Gastrocnemius medialis (tissue), 4 donors: ENCODE data around the gene TMEM109. TPM values are rescaled to one million over a fixed set of nuclear protein-coding genes. Genes with fewer than 3 reads are reported as not detected.

Experiments
- ATAC-seq, 2 donors: fragments of 150-250 bp; one replicate each; pipeline ENCODE4 v1.9.1; 2016
- DNase-seq, 2 donors: peaks; one replicate each; pipeline ENCODE4 v3.0.0-alpha.2; 2019
- H3K27ac ChIP-seq, 4 donors: fragments of 200-600 bp; sonication (generic); 1 replicate in 1 of 4; 2 replicates in 3 of 4; pipeline ENCODE4 v1.5.1; 2016 to 2018; ENCODE audit warnings: mild to moderate bottlenecking in 2 of 4, moderate library complexity in 1 of 4
- H3K27me3 ChIP-seq, 3 donors: fragments of 200-600 bp; sonication (generic) in 2 of 3; 1 replicate in 1 of 3; 2 replicates in 2 of 3; pipeline versions ENCODE4 v1.5.1 to v1.6.0; 2016 to 2019; ENCODE audit warnings: mild to moderate bottlenecking in 1 of 3, moderate library complexity in 1 of 3
- H3K36me3 ChIP-seq, 2 donors: fragments of 200-600 bp; sonication (generic) in 1 of 2; one replicate each; pipeline ENCODE4 v1.5.1; 2017 to 2018
- H3K4me1 ChIP-seq, 2 donors: fragments of 200-600 bp; sonication (generic) in 1 of 2; one replicate each; pipeline ENCODE4 v1.5.1; 2016 to 2017; ENCODE audit warnings: mild to moderate bottlenecking in 2 of 2
- H3K4me3 ChIP-seq, 4 donors: fragments of 200-600 bp; sonication (generic) in 3 of 4; 1 replicate in 1 of 4; 2 replicates in 3 of 4; pipeline ENCODE4 v1.5.1; 2016 to 2019; ENCODE audit warnings: mild to moderate bottlenecking in 2 of 4
- H3K9me3 ChIP-seq, 3 donors: fragments of 200-600 bp; sonication (generic) in 2 of 3; 1 replicate in 1 of 3; 2 replicates in 2 of 3; pipeline ENCODE4 v1.5.1; 2016 to 2019
- POLR2A ChIP-seq, 2 donors: fragments of 450-650 bp; IDR thresholded peaks; one replicate each; pipeline ENCODE4 v1.6.1; 2017; ENCODE audit warnings: antibody characterized with exemption in 2 of 2, mild to moderate bottlenecking in 2 of 2, moderate library complexity in 2 of 2
- in situ Hi-C, 4 donors: fragments of 200-750 bp; cut with MboI; loops; one replicate each; pipeline versions ENCODE4 v1.15.0 to v1.8.0; 2017; ENCODE audit warnings: low sequenced_read_pairs in 4 of 4
- intact Hi-C: fragments of 100-400 bp; cut with DNase I; formaldehyde crosslinking; loops from one replicate; pipeline ENCODE4 v1.15.1; 2023; ENCODE audit warnings: low total_unique reads
- total RNA-seq, 4 donors: library from RNA; depleted of rRNA; stranded (reverse); fragments of >200 nt; gene quantifications; one replicate each; pipeline versions ENCODE4 v1.1.0 to v1.2.3, GENCODE V29; 2016
- TF ChIP-seq, protein P1 (sequence below), 5 experiments: fragments of 450-650 bp in 3 of 5; fragments of 200-600 bp in 2 of 5; sonication (generic) in 2 of 5; IDR thresholded peaks in 4 of 5; conservative IDR thresholded peaks in 1 of 5; 1 replicate in 4 of 5; 2 replicates in 1 of 5; pipeline ENCODE4 v1.5.1; 2016 to 2019; ENCODE audit warnings: antibody characterized with exemption in 5 of 5, mild to moderate bottlenecking in 3 of 5, moderate library complexity in 3 of 5

Gene TMEM109
- total RNA-seq, 4 donors from 2014 or later, result 56.5 to 105 (median 82.6) TPM

DNA sequence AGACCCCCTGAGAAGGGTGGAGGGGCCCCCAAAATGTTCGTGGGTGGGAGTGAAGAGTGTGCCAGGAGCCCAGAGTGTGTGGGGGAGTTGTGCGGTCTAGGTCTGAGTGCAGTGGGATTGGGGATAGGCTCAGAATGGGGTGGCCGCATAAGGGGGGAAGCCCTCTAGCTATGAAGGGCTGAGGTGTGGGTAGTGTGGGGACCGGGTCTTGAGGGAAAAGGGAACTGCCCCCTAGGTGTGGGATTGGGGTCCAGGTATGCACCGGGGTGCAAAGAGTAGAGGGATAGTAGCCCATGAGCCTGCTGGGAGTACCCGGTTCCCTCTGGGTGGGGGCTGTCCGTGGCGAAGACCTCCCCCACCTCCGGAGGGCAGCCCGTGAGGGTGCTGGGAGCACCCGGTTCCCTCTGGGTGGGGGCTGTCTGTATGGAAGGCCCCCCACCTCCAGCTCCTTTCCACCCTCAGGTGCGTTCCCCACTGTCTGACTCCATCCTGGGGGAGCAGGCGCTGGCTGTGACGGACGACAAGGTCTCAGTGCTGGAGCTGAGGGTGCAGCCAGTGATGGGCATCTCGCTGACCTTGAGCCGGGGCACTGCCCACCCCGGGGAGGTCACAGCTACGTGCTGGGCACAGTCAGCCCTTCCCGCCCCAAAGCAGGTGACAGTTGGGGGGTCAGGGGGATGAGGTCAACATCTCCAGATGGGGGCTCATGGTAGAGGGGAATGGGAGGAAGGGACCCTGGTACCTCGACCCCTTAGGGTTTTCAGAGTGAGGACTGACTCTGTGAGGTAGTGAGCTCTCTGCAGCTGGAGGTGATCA is 21.0 kb downstream of the TMEM109 start:
- no peak for DNase-seq
- in situ Hi-C loops (no loop called here), intact Hi-C loops (no loop called here)
- H3K9me3 ChIP-seq, result no peaks in the 10 kb centered on the region
- H3K4me3 ChIP-seq, result no peak overlapping the region
- no peaks in the 10 kb centered on the region for H3K27me3 ChIP-seq
- ATAC-seq, result no peak
- peaks cover 0 to 6% of the 10 kb centered on the region in 2 donors for H3K36me3 ChIP-seq
- peaks cover 0 to 3% of the 10 kb centered on the region in 2 donors for H3K4me1 ChIP-seq
- TF ChIP-seq, protein P1, sequence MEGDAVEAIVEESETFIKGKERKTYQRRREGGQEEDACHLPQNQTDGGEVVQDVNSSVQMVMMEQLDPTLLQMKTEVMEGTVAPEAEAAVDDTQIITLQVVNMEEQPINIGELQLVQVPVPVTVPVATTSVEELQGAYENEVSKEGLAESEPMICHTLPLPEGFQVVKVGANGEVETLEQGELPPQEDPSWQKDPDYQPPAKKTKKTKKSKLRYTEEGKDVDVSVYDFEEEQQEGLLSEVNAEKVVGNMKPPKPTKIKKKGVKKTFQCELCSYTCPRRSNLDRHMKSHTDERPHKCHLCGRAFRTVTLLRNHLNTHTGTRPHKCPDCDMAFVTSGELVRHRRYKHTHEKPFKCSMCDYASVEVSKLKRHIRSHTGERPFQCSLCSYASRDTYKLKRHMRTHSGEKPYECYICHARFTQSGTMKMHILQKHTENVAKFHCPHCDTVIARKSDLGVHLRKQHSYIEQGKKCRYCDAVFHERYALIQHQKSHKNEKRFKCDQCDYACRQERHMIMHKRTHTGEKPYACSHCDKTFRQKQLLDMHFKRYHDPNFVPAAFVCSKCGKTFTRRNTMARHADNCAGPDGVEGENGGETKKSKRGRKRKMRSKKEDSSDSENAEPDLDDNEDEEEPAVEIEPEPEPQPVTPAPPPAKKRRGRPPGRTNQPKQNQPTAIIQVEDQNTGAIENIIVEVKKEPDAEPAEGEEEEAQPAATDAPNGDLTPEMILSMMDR (IDR thresholded peaks at IDR 0.05 in 4 of 5, conservative IDR thresholded peaks at IDR 0.05 in 1 of 5), result no peak
- H3K27ac ChIP-seq, result no peak overlapping the region

GRCh38 chr11:60935676-60936442 is 21.9 kb downstream of the TMEM109 start:
- H3K4me3 ChIP-seq, result no peak overlapping the region
- H3K27me3 ChIP-seq, result no peaks in the 10 kb centered on the region
- DNase-seq (no peak), ATAC-seq (no peak)
- no peaks in the 10 kb centered on the region for H3K9me3 ChIP-seq
- intact Hi-C loops (no loop called here), in situ Hi-C loops (no loop called here)
- peaks cover 0 to 3% of the 10 kb centered on the region in 2 donors for H3K4me1 ChIP-seq
- no peak for TF ChIP-seq POLR2A (IDR thresholded peaks at IDR 0.05)
- TF ChIP-seq, protein P1 (IDR thresholded peaks at IDR 0.05 in 4 of 5, conservative IDR thresholded peaks at IDR 0.05 in 1 of 5), result no peak
- peak overlapping the region in 3 of 4 donors; percentile 62 to 75 (median 71) for H3K27ac ChIP-seq
- H3K36me3 ChIP-seq, result peaks cover 0 to 6% of the 10 kb centered on the region in 2 donors

GRCh38 chr11:60936467-60937143 is 22.6 kb downstream of the TMEM109 start:
- no peak for TF ChIP-seq POLR2A (IDR thresholded peaks at IDR 0.05)
- TF ChIP-seq, protein P1 (IDR thresholded peaks at IDR 0.05 in 4 of 5, conservative IDR thresholded peaks at IDR 0.05 in 1 of 5), result no peak
- intact Hi-C loops, result no loop called here
- no peak overlapping the region for H3K4me3 ChIP-seq
- in situ Hi-C loops, result no loop called here
- DNase-seq (no peak), ATAC-seq (no peak)
- H3K4me1 ChIP-seq, result peaks cover 0 to 3% of the 10 kb centered on the region in 2 donors
- H3K36me3 ChIP-seq, result peaks cover 0 to 6% of the 10 kb centered on the region in 2 donors
- H3K27me3 ChIP-seq, result no peaks in the 10 kb centered on the region
- no peaks in the 10 kb centered on the region for H3K9me3 ChIP-seq
- H3K27ac ChIP-seq, result peak overlapping the region; percentile 54 to 75 (median 66)

- Histone ChIP-seq H3K4me3 (no peak overlapping the region), H3K9me3 (no peaks in the 10 kb centered on the region), H3K27ac (peak overlapping the region; percentile 54 to 75 (median 66)), H3K4me1 (peaks cover 0 to 3% of the 10 kb centered on the region in 2 donors), H3K27me3 (no peaks in the 10 kb centered on the region), H3K36me3 (peaks cover 0 to 6% of the 10 kb centered on the region in 2 donors)
- ATAC-seq, result peak; percentile 66
- TF ChIP-seq POLR2A (IDR thresholded peaks at IDR 0.05), result no peak
- TF ChIP-seq, protein P1 (IDR thresholded peaks at IDR 0.05 in 4 of 5, conservative IDR thresholded peaks at IDR 0.05 in 1 of 5), result no peak
- DNase-seq, result no peak
- in situ Hi-C loops, result no loop called here
- intact Hi-C loops, result no loop called here
These were observed 23.2 kb downstream of the TMEM109 start for GRCh38 chr11:60937144-60937527.
